Ecto neural progenitor cell (in vitro differentiated cells): ENCODE results near the gene PIGH.
"Not testable (repeated sequence)": the region's sequence is repeated elsewhere in the genome, so short reads cannot be mapped to it uniquely, and the experiment has no call there.

Experiments
- DNase-seq: peaks from one replicate; pipeline ENCODE4 v3.0.0-alpha.2; 2018; ENCODE audit warnings: low spot score

Gene PIGH

GRCh38 chr14:67551123-67551522 is 48.9 kb downstream of the PIGH start:
- DNase-seq, result no peak

GRCh38 chr14:67549734-67550133 is 50.3 kb downstream of the PIGH start:
- no peak for DNase-seq

- DNase-seq, result no peak
Measured at GRCh38 chr14:67547224-67547780, 52.8 kb downstream of the PIGH start.

- DNase-seq, result no peak
Measured at GRCh38 chr14:67544590-67544989, 55.5 kb downstream of the PIGH start.

DNA sequence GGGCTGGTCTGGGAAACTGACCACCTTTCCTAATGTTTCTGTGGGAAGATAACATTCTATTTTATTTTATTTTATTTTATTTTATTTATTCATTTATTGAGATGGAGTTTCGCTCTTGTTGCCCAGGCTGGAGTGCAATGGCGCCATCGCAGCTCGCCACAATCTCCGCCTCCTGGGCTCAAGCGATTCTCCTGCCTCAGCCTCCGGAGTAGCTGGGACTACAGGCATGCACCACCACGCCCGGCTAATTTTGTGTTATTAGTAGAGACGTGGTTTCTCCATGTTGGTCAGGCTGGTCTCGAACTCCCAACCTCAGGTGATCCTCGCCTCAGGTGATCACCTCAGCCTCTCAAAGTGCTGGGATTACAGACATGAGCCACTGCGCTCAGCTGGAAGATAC is 57.4 kb downstream of the PIGH start:
- not testable (repeated sequence) for DNase-seq

GRCh38 chr14:67541448-67542387 is 58.4 kb downstream of the PIGH start:
- no peak for DNase-seq
